H1 (cell line): Measurements from ENCODE around the gene TM9SF3.

ENCODE experiments used
- BRCA1 ChIP-seq: IDR thresholded peaks from 2 replicates; pipeline ENCODE4 v1.6.1; 2012; ENCODE audit warnings: low read depth, low read length, improper control_type of control experiment
- CTCF ChIP-seq, 3 experiments: IDR thresholded peaks; 1 replicate in 2 of 3; 2 replicates in 1 of 3; pipeline versions ENCODE4 v1.5.1 to v1.6.1; 2011; ENCODE audit warnings: low read length in 3 of 3, mild to moderate bottlenecking in 3 of 3, inconsistent platforms in 2 of 3, low read depth in 1 of 3, moderate library complexity in 1 of 3; ENCODE audit not compliant: insufficient read depth in 1 of 3; ENCODE audit errors: control extremely low read depth in 1 of 3
- JUN ChIP-seq: IDR thresholded peaks from 2 replicates; pipeline ENCODE4 v1.6.1; 2011; ENCODE audit warnings: low read depth, mild to moderate bottlenecking, improper control_type of control experiment, low read length

- TF ChIP-seq BRCA1 (no peak), JUN (no peak), CTCF (IDR thresholded peaks at IDR 0.05; ENCODE audit: control extremely low read depth in 1 of 3, insufficient read depth in 1 of 3, low read depth in 1 of 3, low read length in 3 of 3) (no peak)
These were observed 54.3 kb downstream of the TM9SF3 start for GRCh38 chr10:96532523-96532922.
